ENCODE results near the gene PLEKHG5.

PLEKHG5 gene

DNA sequence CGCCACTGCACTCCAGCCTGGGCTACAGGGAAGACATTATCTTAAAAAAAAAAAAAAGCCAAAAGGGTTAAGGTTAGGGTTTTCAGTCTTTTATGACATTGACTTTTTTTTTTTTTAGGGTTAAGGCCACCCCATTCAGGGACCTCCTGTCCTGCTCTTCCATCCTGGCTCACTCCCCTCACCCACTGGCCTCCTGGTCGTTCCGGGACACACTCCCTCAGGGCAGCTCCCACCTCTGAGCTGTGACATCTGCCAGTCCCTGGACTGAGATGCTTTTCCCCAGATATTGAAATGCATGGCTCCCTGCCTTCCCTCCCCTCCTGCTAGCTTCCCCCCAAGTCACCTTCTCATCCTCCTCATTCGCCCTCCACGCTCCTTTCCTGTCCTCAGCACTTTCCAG is 9.6 kb downstream of the PLEKHG5 start:
- no peak for DNase-seq (ENCODE audit: low read depth in 2 of 2)

DNA sequence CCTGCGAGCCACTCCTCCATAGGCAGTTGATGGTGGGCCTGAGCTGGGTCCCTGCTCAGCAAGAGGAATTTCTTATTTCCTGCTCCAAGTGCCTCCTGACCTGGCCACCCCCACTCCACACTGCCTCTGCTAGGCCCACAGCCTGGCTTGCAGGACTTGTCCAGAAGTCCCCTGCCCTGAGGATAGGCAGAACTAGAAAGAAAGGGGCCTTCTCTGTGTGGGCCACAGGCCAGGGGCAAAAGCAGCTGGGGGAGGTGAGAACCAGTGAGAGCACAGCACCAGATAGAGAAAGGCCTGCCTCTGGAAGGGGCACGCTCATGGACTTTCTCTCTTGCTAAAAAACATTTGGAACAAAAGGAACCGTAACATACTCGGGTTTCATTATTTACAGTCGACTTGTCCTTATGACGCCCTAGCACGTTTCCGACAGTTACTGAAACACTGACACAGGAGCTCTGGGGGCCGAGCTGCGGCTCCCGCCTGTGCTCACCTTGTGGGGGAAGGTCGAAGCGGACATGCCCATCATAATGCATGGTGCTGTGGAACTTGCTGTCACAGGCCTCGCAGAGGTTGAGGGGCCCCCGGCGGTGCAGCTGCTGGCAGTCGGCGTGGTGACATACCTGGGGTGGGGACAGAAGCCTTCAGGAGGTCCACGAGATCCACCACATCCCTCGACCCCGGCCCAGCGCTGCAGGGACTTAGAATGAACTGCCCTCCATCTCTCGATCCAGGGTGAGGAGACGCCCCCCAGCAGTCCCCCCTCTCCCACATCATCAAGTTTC is 14.2 kb downstream of the PLEKHG5 start:
- no peak for DNase-seq (ENCODE audit: low read depth in 2 of 2)

DNA sequence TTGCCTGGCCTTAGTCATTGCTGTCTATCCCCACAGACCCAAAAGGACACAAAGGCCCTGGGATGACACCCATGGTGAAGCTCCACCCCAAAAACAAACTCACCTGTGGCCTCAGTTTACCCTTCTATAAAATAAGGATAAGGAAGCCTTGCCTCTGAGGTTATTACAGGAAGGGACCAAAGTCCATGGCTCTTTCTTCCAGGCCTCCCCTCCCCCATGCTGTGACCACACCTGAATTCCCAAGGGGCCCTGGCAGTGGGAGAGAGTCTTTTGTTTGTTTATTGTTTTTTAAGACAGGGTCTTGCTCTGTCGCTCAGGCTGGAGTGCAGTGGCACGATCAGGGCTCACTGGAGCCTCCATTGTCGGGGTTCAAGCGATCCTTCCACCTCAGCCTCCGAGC is 15.0 kb downstream of the PLEKHG5 start:
- no peak for DNase-seq (ENCODE audit: low read depth in 2 of 2)

DNA sequence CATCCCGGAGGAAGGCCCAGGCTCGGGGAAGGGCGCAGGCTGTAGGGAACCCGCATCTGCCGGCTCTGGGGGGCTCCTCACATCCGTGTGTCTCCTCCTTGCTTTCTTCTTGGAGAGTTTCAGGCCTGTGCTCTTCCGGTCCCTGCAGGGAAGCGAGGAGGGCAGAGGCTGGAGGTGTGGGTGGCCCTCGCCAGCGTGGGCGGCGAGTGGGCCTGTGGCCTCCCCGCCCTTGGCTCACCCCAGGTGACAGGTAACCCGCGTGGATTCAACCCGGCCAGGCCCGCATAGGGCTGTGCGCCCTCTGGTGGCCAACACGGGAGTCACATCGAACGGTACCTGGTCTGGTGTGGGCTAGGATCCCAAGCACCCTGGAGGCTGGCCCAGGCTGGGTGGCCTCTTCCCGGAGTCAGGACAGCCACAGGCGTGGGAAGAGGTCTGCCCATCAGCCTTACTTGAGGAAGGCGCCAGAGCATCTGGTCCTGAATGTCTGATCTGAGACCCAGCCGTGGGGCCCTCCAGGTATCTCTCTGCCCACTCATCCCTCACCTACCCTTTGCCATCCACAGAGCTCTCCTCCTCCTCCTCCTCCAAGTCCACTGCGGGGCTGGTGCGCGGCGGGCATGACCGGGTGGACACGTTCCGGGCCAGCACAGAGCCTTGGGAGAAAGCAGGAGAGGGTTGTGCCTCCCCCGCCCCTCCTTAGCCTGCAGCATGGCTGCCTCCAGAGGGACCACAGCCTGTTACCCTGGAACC is 15.9 kb downstream of the PLEKHG5 start:
- DNase-seq (ENCODE audit: low read depth in 2 of 2) = peak; percentile 61 to 69

DNA sequence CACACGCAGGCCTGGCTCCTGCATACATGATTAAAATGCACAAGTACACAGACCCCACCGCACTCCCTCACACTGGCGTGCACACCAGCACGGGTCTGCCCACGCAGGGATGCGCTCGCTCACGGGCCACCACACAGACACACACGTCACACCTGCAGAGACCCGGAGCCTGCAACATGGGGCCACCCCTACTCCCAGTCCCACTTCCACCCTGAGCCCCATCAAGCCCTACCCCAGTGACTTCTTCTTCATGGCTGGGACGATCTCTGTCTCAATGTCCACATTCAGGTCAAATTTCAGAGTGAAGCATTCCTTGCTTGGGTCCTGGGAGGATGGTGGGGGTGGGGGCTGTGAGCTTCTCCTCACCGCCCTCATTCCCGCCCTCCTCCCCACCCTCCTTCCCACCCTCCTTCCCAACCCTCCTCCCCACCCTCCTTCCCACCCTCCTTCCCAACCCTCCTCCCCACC is 16.6 kb downstream of the PLEKHG5 start:
- no peak for DNase-seq (ENCODE audit: low read depth in 2 of 2)

DNA sequence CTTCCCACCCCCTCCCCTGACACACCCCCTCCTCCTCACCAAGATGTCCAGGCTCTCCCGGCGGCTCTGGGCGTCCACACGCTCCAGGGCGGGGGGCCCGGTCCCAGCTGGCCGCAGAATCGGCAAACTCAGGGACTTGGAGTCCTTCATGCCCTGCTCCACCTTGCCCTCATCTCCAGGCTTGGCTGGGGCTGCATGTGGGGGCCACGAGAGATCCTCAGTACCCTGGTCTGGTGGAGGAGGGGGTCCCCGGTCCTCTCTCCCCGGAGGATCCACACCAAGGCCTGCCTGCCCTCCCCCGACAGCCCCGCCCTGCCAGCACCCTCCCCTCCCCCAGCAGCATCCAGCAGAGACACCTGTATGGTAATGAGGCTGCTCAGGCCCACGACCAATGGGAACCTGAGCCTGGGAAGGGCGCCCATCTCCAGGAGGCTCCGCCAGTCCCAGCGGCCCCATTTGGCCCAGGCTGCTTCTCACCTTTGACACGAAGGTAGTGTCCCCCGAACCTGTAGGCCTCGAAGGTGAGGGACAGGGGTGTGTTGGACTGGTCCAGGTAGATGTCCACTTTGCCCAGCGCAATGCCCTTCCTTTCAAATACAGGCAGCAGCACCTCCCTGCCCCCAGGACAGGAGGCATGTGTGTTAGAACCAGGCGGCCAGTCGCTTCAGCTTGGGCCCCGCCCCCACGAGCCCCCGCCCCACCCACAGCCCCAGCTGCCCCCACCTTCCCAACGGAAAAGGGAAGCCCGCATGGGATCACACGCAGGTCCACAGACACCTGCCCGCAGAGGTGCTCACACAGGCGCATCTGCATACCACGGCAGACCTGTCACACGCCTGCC is 17.3 kb downstream of the PLEKHG5 start:
- no peak for DNase-seq (ENCODE audit: low read depth in 2 of 2)

DNA sequence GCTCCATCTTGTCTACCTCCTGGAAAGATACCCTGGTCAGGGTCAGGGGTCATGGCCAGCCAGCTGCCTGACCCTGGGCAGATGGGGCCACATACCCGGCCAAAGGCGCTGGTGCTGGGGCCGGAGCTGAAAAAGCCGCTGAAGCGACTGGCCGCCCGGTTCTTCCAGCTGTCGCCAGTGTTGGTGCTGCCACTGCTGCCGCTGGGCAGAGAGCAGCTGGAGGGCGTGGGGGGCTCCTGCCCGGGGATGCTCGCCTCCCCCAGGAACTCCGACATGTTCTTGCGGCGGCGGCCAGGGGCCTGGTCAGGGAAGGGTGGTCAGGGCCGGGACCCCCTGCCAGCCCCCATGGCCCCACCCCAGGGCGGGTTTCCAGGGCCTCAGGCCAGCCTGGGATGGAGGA is 18.3 kb downstream of the PLEKHG5 start:
- no peak for DNase-seq (ENCODE audit: low read depth in 2 of 2)

DNA sequence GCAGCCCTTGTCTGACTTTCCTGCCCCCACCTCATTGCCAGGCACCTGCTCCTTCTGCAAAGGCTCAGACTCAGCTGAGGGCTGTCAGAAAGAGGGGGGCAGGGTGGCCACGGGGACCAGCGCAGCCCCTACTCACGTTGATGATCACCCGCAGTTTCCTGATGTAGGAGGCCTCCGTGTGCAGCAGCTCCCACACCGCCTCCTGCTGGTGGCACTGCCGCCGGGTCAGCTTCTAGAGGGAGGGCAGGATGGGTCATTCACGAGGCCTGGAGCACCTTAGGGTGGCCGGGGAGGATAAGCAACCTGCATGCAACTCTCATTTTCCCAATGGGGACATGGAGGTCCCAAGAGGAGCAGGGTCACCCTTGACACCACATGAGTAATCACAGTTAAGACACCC is 19.1 kb downstream of the PLEKHG5 start:
- DNase-seq (ENCODE audit: low read depth in 2 of 2) = no peak

DNA sequence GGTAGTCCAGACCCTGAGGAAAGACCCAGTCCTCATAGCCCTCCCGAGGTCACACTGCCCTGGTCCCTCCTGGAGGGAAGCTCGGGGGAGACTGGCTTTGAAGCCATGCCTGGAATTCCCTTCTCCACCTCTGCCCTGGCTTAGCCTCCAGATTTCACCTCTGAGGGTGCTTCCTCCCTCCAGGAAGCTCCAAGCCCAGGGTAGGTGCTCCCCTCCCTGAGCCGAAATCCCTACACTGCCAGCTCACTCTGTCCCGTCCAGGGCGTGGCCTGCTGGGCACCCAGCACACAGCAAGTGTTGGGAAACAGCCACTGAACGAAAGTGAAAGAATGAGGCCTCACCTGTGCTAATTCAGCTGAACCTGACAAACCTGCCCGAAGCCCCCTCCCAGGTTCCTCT is 19.5 kb downstream of the PLEKHG5 start:
- DNase-seq (ENCODE audit: low read depth in 2 of 2) = no peak

DNA sequence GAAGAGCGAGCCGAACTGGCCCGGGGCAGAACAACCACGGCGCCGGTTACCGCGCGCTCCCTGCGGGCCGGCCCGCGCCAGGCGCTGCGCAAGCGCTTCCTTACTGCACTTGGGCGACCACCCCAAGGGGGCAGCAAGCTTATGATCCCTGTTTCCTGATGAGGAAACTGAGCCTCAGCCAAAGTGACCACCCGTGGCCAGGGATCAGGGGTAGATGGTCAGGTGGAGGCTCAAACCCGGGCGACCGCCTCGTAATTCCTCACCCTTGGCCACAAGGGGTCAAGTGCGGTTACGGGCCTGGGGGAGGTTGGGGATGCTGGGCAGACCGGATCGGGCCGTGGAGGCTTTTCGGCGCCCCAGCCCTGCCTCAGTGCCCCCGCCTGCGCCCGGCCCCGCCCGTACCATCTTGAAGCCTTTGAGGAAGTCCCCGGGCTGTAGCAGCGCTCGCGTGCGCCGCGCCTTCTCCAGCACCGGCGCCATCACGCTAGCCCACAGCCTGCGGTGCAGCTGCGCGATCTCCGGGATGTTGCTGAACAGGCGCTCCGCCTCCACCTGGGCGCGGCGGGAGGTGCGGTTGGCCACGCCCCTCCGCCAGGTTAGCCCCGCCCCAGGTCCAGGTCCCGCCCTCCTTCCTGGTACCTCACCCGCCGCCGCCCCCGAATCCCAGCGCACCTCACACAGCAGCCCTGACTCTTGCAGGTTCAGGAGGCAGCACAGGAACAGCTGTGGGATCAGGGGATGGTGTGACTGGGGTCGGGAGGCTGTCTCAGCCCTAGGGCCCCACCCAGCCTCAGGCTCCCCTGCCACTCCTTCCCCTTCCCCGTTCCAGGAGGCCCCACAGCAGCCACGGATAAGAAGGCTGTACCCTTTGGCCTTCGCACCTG is 20.1 kb downstream of the PLEKHG5 start:
- no peak for DNase-seq (ENCODE audit: low read depth in 2 of 2)

DNA sequence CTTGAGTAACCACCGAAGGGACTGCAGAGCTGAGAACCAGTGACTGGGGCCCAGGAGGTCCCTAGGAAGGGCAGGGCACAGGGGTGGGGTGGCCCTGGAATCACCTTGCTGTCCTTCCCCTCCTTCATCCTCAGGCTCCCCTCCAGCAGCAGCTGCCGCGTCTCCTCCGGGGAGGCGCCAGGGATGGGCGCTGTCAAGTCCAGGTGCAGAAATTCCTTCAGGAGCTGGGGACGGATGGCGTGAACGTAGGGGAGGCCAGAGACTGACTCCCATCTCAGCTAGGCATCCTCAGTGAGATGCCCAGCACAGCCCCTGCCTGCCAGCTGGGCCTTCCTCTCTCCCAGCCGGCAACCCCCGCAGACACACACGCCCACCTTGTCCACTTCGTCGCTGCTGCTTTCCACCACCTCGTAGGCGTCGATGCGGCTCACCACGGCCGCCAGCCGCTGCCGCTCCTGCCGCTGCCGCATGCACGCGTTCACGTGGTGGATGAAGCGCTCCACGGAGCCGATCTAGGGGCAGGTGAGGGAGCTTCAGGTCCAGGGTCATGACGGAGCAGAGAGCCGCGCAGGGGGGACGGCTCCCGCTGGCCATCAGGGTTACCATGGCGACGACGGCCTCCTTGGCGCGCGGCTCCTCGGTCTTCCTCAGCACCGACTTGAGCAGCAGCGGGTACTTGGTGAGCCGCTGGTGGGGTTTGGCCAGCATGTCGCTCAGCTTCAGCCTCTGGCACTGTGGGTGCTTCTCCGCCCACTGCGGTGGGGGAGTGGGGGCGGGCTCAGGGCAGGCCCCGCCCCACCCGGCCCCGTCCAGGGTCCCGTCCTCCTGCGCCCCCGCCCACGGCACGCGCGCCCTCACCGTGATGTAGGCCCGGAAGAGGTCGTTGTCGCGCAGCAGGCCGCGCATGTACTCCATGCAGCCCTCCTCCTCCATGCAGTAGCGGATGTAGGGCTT is 21.1 kb downstream of the PLEKHG5 start:
- no peak for DNase-seq (ENCODE audit: low read depth in 2 of 2)

DNA sequence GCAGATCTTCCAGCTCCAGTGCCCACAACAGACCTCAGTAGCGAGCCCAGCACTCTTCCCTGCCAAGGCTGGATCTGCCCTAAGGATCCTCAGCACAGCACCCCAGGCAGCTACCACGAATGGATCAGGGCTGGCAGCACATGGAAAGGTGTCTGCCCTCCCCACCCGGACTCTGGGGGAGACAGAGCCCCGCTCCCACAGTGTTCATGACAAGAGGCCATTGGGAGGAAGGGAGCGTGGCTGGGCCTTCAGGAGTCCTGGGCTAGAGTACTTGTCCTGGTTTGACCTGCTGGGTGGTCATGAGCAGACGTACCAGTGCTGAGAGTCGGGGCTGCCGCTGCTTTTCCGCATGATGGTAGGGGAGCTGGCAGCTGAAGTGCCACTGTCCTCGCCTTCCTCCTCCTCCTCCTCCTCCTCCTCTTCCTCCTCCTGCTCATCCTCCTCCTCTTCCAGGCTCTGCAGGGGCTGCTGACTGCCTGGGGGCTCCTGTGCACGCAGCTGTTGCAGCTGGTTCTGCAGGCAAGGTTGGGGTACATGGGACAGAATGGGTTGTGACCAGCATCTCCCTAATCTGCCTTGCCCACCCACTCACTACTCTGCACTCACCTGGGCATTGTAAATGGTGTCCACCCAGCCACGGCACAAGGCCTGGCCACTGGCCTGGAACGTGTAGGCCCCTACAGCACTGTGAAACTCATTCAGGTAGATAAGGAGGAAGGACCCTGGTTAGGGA is 22.6 kb downstream of the PLEKHG5 start:
- DNase-seq (ENCODE audit: low read depth in 2 of 2) = no peak

DNA sequence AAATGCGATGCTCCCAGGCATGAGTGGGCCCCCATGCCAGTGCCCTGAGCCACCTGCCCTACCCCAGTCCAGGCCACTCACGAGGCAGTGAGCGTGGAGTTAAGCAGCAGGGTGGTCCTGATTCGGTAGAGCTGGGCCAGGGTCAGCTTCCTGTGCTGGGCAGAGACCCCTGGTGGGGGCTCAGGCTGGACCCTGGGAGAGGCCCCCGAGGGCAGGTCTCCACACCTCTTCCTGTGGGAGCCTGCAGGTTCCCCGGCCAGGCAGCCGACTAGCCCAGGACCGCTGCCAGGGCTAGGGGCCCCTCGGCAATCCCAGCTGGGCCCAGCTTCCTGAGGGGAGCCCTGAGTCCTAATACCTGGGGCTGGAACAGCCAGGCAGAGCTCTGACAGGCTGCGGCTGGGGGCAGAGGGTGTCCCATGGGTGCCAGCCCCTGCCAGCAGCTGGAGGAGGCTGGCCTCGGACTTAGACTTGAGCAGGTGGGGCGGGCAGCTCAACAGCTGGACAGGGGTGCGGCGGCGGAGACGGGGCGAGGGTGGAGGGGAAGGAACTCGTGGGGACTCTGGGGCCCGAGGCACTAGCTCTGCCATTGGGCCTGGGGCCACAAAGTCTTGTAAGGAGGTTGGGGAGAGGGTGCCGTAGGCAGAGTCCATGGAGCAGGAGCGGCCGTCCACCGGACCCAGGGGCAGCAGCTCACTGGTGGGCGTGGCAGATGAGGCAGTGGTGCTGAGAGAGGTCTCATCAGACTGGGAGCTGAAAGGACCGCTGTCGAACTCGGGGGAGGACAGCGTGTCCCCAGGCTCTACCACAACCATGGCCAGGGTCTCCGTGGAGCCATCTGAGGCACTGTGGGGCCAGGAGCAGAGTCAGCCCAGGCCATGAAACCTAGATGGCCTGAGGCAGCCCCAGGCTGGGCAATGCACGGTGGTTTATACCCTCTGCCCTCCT is 23.5 kb downstream of the PLEKHG5 start:
- DNase-seq (ENCODE audit: low read depth in 2 of 2) = no peak

DNA sequence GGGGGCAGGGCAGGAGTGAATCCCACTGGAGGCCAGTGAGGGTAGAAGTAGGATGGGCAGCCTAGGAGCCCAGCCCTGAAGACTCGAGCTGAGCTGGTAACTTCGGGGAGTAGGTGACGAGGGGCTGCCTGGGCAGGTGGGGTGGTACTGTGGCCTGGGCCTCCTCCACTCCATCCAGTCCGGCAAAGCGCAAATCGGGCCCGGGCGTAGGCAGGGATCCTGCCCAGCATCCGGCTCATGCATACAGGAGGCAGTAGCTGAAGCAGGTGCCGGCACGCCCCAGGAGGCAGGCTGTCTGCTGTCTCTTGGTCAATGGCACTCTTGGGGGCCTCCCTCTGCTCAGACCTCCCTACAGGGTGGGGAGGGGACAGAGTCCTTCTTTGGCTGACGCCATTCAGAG is 24.2 kb downstream of the PLEKHG5 start:
- no peak for DNase-seq (ENCODE audit: low read depth in 2 of 2)

DNA sequence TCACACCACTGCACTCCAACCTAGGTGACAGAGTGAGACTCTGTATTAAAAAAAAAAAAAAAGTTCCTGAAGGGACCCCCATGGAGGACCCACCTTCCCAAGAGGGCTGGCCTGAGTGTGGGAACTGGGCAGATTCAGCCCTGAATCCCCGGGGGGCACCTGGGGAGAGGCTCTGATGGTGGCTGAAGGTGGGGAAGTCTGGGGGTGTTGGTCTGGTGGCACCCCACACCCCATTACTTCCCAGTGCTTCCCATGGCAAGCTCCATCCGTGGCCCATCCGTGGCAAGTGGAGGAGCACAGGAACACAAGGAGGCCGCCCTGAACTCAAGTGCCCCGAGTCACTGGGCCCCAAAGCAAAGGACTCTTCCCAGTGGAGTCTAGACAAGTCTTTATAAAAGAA is 24.7 kb downstream of the PLEKHG5 start:
- DNase-seq (ENCODE audit: low read depth in 2 of 2) = no peak

DNA sequence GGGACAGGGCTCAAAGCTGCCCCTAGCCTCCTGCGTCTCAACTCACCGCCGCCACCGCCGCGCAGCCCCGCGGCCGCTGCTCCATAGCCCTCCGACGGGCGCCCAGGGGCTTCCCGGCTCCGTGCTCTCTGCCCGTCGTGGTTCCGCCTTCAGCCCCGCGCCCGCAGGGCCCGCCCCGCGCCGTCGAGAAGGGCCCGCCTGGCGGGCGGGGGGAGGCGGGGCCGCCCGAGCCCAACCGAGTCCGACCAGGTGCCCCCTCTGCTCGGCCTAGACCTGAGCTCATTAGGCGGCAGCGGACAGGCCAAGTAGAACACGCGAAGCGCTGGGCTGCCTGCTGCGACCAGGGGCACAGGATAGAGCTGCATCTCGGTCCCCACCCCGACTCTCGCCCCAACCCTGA is 25.4 kb downstream of the PLEKHG5 start, which contains the start of gene TNFRSF25:
Gene TNFRSF25, minus strand, starts transcription at position 151 of the 400 bp plus-strand sequence. Its CDS starts 66 bp downstream, at position 85.
- DNase-seq (ENCODE audit: low read depth in 2 of 2) = no peak

DNA sequence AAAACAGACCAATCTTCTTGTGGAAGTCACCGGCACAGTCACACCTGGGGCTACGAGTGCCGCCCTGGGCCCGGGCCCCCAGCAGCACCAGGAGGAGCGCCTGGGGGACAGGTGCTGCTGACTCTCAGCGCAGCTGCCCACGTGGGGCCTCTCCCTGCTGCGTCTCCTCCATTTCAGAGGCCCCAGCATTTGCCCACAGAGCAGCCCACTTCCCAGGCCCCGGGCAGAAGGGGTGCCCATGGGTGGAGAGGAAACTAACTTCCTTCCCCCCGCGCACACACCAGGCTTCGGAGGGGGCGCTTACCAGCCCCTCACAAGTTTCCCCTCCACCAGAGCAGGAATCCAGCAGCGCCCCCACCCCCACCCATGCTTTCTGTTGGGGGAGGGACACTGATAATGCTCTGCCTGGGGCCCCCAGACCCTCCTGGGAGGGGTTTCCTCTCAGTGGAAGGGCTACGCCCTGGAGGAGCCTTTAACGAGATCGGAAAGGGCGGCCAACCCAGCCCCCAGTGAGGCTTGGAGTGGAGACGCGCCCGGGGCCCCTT is 25.9 kb downstream of the PLEKHG5 start:
- no peak for DNase-seq (ENCODE audit: low read depth in 2 of 2)

DNA sequence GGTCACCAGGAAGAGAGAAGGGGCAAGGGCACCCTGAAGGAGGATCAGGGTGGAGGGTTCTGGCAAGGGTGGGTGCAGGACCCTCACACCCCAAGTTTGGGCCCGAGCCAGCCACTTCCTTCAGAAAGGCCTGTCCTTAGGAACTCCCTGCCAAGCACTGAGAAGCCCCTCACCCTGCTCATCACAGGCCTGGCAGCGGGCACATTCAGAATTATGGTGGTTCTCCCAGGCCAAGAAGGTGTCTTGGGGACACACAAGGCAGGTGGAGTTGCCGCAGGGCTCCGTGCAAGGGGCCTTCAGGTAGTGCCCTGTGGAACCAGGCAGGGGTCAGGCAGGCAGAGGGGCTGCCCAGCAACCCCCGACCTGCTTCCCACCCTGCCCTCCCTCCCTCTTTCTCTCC is 26.6 kb downstream of the PLEKHG5 start:
- DNase-seq (ENCODE audit: low read depth in 2 of 2) = no peak
